SK-N-SH treated with all-trans-retinoic acid at 6 μM for 48 hours (cell line): ENCODE data around the gene NLRP8.
"Not testable (repeated sequence)": the region's sequence is repeated elsewhere in the genome, so short reads cannot be mapped to it uniquely, and the experiment has no call there.

Experiments
- ATAC-seq: fragments of 200-7000 bp; cut with Tn5 transposase; 3 replicates; pipeline ENCODE4 v1.9.1; 2020; ENCODE audit warnings: mild to moderate bottlenecking, moderate library complexity
- ARNTL ChIP-seq: fragments of 450-650 bp; formaldehyde crosslinking; IDR thresholded peaks from 2 replicates; pipeline ENCODE4 v1.5.0; 2020; ENCODE audit warnings: low read depth, mild to moderate bottlenecking, moderate library complexity, borderline replicate concordance
- BACH2 ChIP-seq: fragments of 250-450 bp; sonication (Bioruptor Pico); IDR thresholded peaks from 2 replicates; pipeline ENCODE4 v1.9.0; 2021; ENCODE audit warnings: mild to moderate bottlenecking, borderline replicate concordance
- CREB5 ChIP-seq: fragments of 250-450 bp; sonication (Bioruptor Pico); IDR thresholded peaks from 2 replicates; pipeline ENCODE4 v1.5.1; 2020; ENCODE audit warnings: low read depth, mild to moderate bottlenecking, moderate library complexity
- CSDC2 ChIP-seq: fragments of 250-450 bp; sonication (Bioruptor Pico); IDR thresholded peaks from 2 replicates; pipeline ENCODE4 v1.5.0; 2020; ENCODE audit warnings: mild to moderate bottlenecking, moderate library complexity
- CSRNP3 ChIP-seq: fragments of 250-450 bp; sonication (Bioruptor Pico); IDR thresholded peaks from 2 replicates; pipeline ENCODE4 v1.5.1; 2021; ENCODE audit warnings: mild to moderate bottlenecking, moderate library complexity
- ESRRG ChIP-seq: fragments of 250-450 bp; sonication (Bioruptor Pico); IDR thresholded peaks from 2 replicates; pipeline ENCODE4 v1.6.1; 2021; ENCODE audit warnings: mild to moderate bottlenecking
- GLIS3 ChIP-seq: fragments of 250-450 bp; sonication (Bioruptor Pico); IDR thresholded peaks from 2 replicates; pipeline ENCODE4 v1.5.0; 2020; ENCODE audit warnings: mild to moderate bottlenecking, moderate library complexity
- ISL1 ChIP-seq: fragments of 250-450 bp; sonication (Bioruptor Pico); IDR thresholded peaks from 2 replicates; pipeline ENCODE4 v2.1.2; 2022; ENCODE audit warnings: mild to moderate bottlenecking, moderate library complexity
- OSR1 ChIP-seq: fragments of 250-450 bp; sonication (Bioruptor Pico); IDR thresholded peaks from 2 replicates; pipeline ENCODE4 v1.8.0; 2022; ENCODE audit warnings: moderate library complexity, mild to moderate bottlenecking, inconsistent platforms
- POU6F1 ChIP-seq: fragments of 250-450 bp; sonication (Bioruptor Pico); IDR thresholded peaks from 2 replicates; pipeline ENCODE4 v1.8.0; 2021; ENCODE audit warnings: low read depth, mild to moderate bottlenecking, moderate library complexity, borderline replicate concordance
- PPARA ChIP-seq: fragments of 250-450 bp; sonication (Bioruptor Pico); IDR thresholded peaks from 2 replicates; pipeline ENCODE4 v1.5.0; 2020; ENCODE audit warnings: mild to moderate bottlenecking, borderline replicate concordance
- RARB ChIP-seq: fragments of 250-450 bp; sonication (Bioruptor Pico); IDR thresholded peaks from 2 replicates; pipeline ENCODE4 v1.8.0; 2021; ENCODE audit warnings: mild to moderate bottlenecking, moderate library complexity
- SNAI2 ChIP-seq: fragments of 250-450 bp; sonication (Bioruptor Pico); IDR thresholded peaks from 2 replicates; pipeline ENCODE4 v1.5.0; 2020; ENCODE audit warnings: mild to moderate bottlenecking, moderate library complexity
- TCF4 ChIP-seq: fragments of 250-450 bp; sonication (Bioruptor Pico); IDR thresholded peaks from 2 replicates; pipeline ENCODE4 v1.8.0; 2021; ENCODE audit warnings: mild to moderate bottlenecking, moderate library complexity, borderline replicate concordance
- TOX ChIP-seq: fragments of 250-450 bp; sonication (Bioruptor Pico); IDR thresholded peaks from 2 replicates; pipeline ENCODE4 v1.8.0; 2021; ENCODE audit warnings: mild to moderate bottlenecking, moderate library complexity, borderline replicate concordance
- ZC3H10 ChIP-seq: fragments of 250-450 bp; sonication (Bioruptor Pico); IDR thresholded peaks from 2 replicates; pipeline ENCODE4 v1.5.1; 2021; ENCODE audit warnings: mild to moderate bottlenecking, moderate library complexity
- ZFP3 ChIP-seq: fragments of 250-450 bp; sonication (Bioruptor Pico); IDR thresholded peaks from 2 replicates; pipeline ENCODE4 v1.5.0; 2020; ENCODE audit warnings: mild to moderate bottlenecking, moderate library complexity
- ZFP30 ChIP-seq: fragments of 450-650 bp; formaldehyde crosslinking; IDR thresholded peaks from 2 replicates; pipeline ENCODE4 v1.5.0; 2022; ENCODE audit warnings: mild to moderate bottlenecking, moderate library complexity
- ZNF565 ChIP-seq: fragments of 450-650 bp; formaldehyde crosslinking; conservative IDR thresholded peaks from 2 replicates; pipeline ENCODE4 v1.5.0; 2020; ENCODE audit warnings: low read depth, mild to moderate bottlenecking, moderate library complexity
- ZNF70 ChIP-seq: fragments of 450-650 bp; formaldehyde crosslinking; IDR thresholded peaks from 2 replicates; pipeline ENCODE4 v1.5.0; 2020; ENCODE audit warnings: mild to moderate bottlenecking, moderate library complexity
- ZNF8 ChIP-seq: fragments of 450-650 bp; formaldehyde crosslinking; IDR thresholded peaks from 2 replicates; pipeline ENCODE4 v1.5.0; 2020; ENCODE audit warnings: mild to moderate bottlenecking, moderate library complexity
- TF ChIP-seq, protein P1 (sequence below): fragments of 250-450 bp; sonication (Bioruptor Pico); IDR thresholded peaks from 2 replicates; pipeline ENCODE4 v1.8.0; 2020; ENCODE audit warnings: mild to moderate bottlenecking, moderate library complexity, borderline replicate concordance
- TF ChIP-seq, protein P2 (sequence below): fragments of 250-450 bp; sonication (Bioruptor Pico); IDR thresholded peaks from 2 replicates; pipeline ENCODE4 v1.5.0; 2020; ENCODE audit warnings: mild to moderate bottlenecking, moderate library complexity

The NLRP8 gene

DNA sequence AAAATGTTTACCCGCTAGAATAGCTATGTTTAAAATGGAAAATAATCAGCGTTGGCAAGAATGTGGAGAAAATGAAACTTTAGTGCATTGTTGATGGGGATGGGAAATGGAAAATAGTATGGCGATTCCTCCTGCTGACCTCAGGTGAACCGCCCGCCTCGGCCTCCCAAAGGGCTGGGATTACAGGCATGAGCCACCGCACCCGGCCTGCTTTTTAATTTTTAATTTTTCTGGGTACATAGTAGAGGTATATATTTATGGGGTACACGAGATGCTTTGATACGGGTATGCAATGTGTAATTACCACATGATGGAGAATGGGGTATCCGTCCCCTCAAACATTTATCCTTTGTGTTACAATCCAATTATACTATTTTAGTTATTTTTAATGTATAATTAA, 7.3 kb upstream of the NLRP8 start:
- no peak for ATAC-seq
- no peak for TF ChIP-seq PPARA (CRISPR knock-in tag)
- TF ChIP-seq ZFP30 (CRISPR knock-in tag), result no peak
- TF ChIP-seq RARB (CRISPR knock-in tag), result no peak
- TF ChIP-seq TCF4 (CRISPR knock-in tag), result no peak
- TF ChIP-seq ZC3H10, result no peak
- TF ChIP-seq SNAI2 (CRISPR knock-in tag), result no peak
- no peak for TF ChIP-seq ARNTL (CRISPR knock-in tag)
- TF ChIP-seq ZNF8 (CRISPR knock-in tag), result no peak

GRCh38 chr19:55950566-55950965, 2.9 kb downstream of the NLRP8 start:
- ATAC-seq, result not testable (repeated sequence)

- no peak for TF ChIP-seq OSR1 (CRISPR knock-in tag)
- no peak for TF ChIP-seq CSRNP3 (CRISPR knock-in tag)
- no peak for TF ChIP-seq ARNTL (CRISPR knock-in tag)
- no peak for TF ChIP-seq ZFP3 (CRISPR knock-in tag)
- TF ChIP-seq RARB (CRISPR knock-in tag), result no peak
- TF ChIP-seq TCF4 (CRISPR knock-in tag), result no peak
- no peak for TF ChIP-seq CSDC2
- no peak for TF ChIP-seq TOX
- no peak for TF ChIP-seq ESRRG (CRISPR knock-in tag)
- no peak for TF ChIP-seq GLIS3 (CRISPR knock-in tag)
- TF ChIP-seq POU6F1, result no peak
- TF ChIP-seq, protein P1, sequence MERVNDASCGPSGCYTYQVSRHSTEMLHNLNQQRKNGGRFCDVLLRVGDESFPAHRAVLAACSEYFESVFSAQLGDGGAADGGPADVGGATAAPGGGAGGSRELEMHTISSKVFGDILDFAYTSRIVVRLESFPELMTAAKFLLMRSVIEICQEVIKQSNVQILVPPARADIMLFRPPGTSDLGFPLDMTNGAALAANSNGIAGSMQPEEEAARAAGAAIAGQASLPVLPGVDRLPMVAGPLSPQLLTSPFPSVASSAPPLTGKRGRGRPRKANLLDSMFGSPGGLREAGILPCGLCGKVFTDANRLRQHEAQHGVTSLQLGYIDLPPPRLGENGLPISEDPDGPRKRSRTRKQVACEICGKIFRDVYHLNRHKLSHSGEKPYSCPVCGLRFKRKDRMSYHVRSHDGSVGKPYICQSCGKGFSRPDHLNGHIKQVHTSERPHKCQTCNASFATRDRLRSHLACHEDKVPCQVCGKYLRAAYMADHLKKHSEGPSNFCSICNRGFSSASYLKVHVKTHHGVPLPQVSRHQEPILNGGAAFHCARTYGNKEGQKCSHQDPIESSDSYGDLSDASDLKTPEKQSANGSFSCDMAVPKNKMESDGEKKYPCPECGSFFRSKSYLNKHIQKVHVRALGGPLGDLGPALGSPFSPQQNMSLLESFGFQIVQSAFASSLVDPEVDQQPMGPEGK (CRISPR knock-in tag), result no peak
- no peak for TF ChIP-seq BACH2
- TF ChIP-seq ZNF8 (CRISPR knock-in tag), result no peak
- TF ChIP-seq ZFP30 (CRISPR knock-in tag), result no peak
- no peak for TF ChIP-seq ZNF70 (CRISPR knock-in tag)
- no peak for TF ChIP-seq ZNF565 (CRISPR knock-in tag)
- no peak for TF ChIP-seq SNAI2 (CRISPR knock-in tag)
- TF ChIP-seq ISL1 (CRISPR knock-in tag), result no peak
- TF ChIP-seq, all 23 proteins: peak for 0
- ATAC-seq, result no peak
These were observed 8.8 kb downstream of the NLRP8 start for GRCh38 chr19:55956431-55956830.

DNA sequence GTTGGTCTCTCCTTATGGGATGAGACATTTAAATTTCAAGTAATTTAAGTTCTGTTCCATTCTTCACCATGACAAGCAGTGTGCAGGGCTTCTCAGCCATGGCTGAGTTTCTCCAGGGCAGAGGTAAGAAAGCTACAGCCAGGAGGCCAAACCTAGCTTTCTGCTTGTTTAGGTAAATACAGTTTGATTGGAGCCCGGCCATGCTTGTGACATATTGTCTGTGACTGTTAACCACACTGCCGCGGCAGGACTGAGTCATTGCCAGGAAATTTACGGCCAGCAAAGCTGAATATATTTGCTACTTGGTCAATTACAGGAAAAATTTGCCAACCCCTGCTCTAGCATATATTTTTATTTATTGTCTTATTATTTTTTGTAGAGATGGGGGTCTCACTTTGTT, 10.7 kb downstream of the NLRP8 start:
- ATAC-seq, result 0 out of 3 replicates have a peak, but pooled peaks have one; percentile 22
- TF ChIP-seq ESRRG (CRISPR knock-in tag) (no peak), ZFP3 (CRISPR knock-in tag) (no peak), OSR1 (CRISPR knock-in tag) (no peak), ZNF565 (CRISPR knock-in tag) (no peak), RARB (CRISPR knock-in tag) (no peak), CSRNP3 (CRISPR knock-in tag) (no peak), SNAI2 (CRISPR knock-in tag) (no peak), ISL1 (CRISPR knock-in tag) (no peak), CREB5 (no peak), ARNTL (CRISPR knock-in tag) (no peak), GLIS3 (CRISPR knock-in tag) (no peak), ZNF70 (CRISPR knock-in tag) (no peak), CSDC2 (no peak), TOX (no peak)
- TF ChIP-seq, protein P2, sequence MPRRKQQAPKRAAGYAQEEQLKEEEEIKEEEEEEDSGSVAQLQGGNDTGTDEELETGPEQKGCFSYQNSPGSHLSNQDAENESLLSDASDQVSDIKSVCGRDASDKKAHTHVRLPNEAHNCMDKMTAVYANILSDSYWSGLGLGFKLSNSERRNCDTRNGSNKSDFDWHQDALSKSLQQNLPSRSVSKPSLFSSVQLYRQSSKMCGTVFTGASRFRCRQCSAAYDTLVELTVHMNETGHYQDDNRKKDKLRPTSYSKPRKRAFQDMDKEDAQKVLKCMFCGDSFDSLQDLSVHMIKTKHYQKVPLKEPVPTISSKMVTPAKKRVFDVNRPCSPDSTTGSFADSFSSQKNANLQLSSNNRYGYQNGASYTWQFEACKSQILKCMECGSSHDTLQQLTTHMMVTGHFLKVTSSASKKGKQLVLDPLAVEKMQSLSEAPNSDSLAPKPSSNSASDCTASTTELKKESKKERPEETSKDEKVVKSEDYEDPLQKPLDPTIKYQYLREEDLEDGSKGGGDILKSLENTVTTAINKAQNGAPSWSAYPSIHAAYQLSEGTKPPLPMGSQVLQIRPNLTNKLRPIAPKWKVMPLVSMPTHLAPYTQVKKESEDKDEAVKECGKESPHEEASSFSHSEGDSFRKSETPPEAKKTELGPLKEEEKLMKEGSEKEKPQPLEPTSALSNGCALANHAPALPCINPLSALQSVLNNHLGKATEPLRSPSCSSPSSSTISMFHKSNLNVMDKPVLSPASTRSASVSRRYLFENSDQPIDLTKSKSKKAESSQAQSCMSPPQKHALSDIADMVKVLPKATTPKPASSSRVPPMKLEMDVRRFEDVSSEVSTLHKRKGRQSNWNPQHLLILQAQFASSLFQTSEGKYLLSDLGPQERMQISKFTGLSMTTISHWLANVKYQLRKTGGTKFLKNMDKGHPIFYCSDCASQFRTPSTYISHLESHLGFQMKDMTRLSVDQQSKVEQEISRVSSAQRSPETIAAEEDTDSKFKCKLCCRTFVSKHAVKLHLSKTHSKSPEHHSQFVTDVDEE, result no peak
- TF ChIP-seq, protein P1 (CRISPR knock-in tag), result no peak
